Transverse colon (tissue), 4 donors: ENCODE results near the gene CCL8. TPM values are rescaled to one million over a fixed set of nuclear protein-coding genes. Genes with fewer than 3 reads are reported as not detected.
A peak's percentile ranks its signal among the peaks of the same experiment; 100 is the strongest.

Experiments used
- DNase-seq: peaks from one replicate; pipeline ENCODE4 v3.0.0-alpha.2; 2019
- H3K27ac ChIP-seq, 4 donors: fragments of 200-600 bp; sonication (generic); 2 replicates each; pipeline ENCODE4 v1.5.1; 2016 to 2018; ENCODE audit warnings: inconsistent platforms in 4 of 4
- H3K27me3 ChIP-seq: fragments of 200-600 bp; sonication (generic); 2 replicates; pipeline ENCODE4 v1.5.1; 2017; ENCODE audit warnings: inconsistent platforms
- H3K36me3 ChIP-seq, 4 donors: fragments of 200-600 bp; sonication (generic); 2 replicates each; pipeline ENCODE4 v1.5.1; 2017 to 2019; ENCODE audit warnings: inconsistent platforms in 4 of 4
- H3K4me1 ChIP-seq, 4 donors: fragments of 200-600 bp; sonication (generic); 2 replicates each; pipeline ENCODE4 v1.5.1; 2017 to 2020; ENCODE audit warnings: inconsistent platforms in 4 of 4
- H3K4me3 ChIP-seq, 4 donors: fragments of 200-600 bp; sonication (generic); 1 replicate in 1 of 4; 2 replicates in 3 of 4; pipeline versions ENCODE4 v1.5.1 to v1.6.1; 2017 to 2019; ENCODE audit warnings: inconsistent platforms in 4 of 4
- H3K9me3 ChIP-seq, 2 donors: fragments of 200-600 bp; sonication (generic); 2 replicates each; pipeline ENCODE4 v1.5.1; 2017 to 2019; ENCODE audit warnings: inconsistent platforms in 2 of 2
- CTCF ChIP-seq, 5 experiments: fragments of 200-600 bp in 3 of 5; fragments of 450-650 bp in 2 of 5; sonication (generic) in 3 of 5; IDR thresholded peaks; 1 replicate in 2 of 5; 2 replicates in 3 of 5; pipeline ENCODE4 v1.5.1; 2016 to 2017; ENCODE audit warnings: antibody characterized with exemption in 5 of 5, inconsistent platforms in 3 of 5, mild to moderate bottlenecking in 2 of 5, moderate library complexity in 1 of 5
- EP300 ChIP-seq: sonication (generic); formaldehyde crosslinking; IDR thresholded peaks from one replicate; pipeline ENCODE4 v1.6.1; 2017; ENCODE audit warnings: antibody characterized with exemption, low read depth
- POLR2A ChIP-seq: fragments of 450-650 bp; IDR thresholded peaks from one replicate; pipeline ENCODE4 v1.6.1; 2016; ENCODE audit warnings: antibody characterized with exemption, mild to moderate bottlenecking, moderate library complexity
- POLR2AphosphoS5 ChIP-seq, 3 donors: sonication (generic); formaldehyde crosslinking; IDR thresholded peaks; one replicate each; pipeline ENCODE4 v1.6.1; 2016; ENCODE audit warnings: antibody characterized with exemption in 3 of 3
- WGBS, 2 donors: methylation state at CpG; one replicate each; pipeline ENCODE4 v1.1.5; 2018; ENCODE audit warnings: low coverage in 1 of 2; 5-methylcytosine and 5-hydroxymethylcytosine counted together
- in situ Hi-C, 4 donors: fragments of 200-750 bp; cut with MboI; loops; one replicate each; pipeline versions ENCODE4 v1.15.0 to v1.15.1; 2017; ENCODE audit warnings: low sequenced_read_pairs in 3 of 4, low pct_ligation_motif_present in 1 of 4, low pct_unique_long_range_greater_than_20kb in 1 of 4
- intact Hi-C: fragments of 100-400 bp; cut with DNase I; formaldehyde crosslinking; loops from one replicate; pipeline ENCODE4 v1.15.1; 2023; ENCODE audit warnings: low total_unique reads
- total RNA-seq, 4 donors: library from RNA; depleted of rRNA; stranded (reverse); fragments of >200 nt; gene quantifications; one replicate each; pipeline ENCODE4 v1.1.0, GENCODE V29; 2016

Gene CCL8
- total RNA-seq, 4 donors from 2014 or later: 1.2 to 10.9 TPM; not detected in 2

- Histone ChIP-seq H3K4me1 (no peaks in the 10 kb centered on the region), H3K27me3 (no peaks in the 10 kb centered on the region), H3K4me3 (no peak overlapping the region), H3K9me3 (no peaks in the 10 kb centered on the region), H3K36me3 (no peaks in the 10 kb centered on the region), H3K27ac (no peak overlapping the region)
- WGBS, 2 donors: 73% methylated on average over 4 of the region's 4 CpGs; no CpG with 5 or more reads in 1 of the 2 donors
- in situ Hi-C loops: no loop called here
- intact Hi-C loops: no loop called here
- DNase-seq: no peak
- TF ChIP-seq CTCF (IDR thresholded peaks at IDR 0.05): no peak
- TF ChIP-seq POLR2AphosphoS5 (IDR thresholded peaks at IDR 0.05): no peak
- no peak for TF ChIP-seq POLR2A
- no peak for TF ChIP-seq EP300
These were observed 30.5 kb downstream of the CCL8 start for GRCh38 chr17:34349751-34350150.

- Histone ChIP-seq H3K4me3 (no peak overlapping the region), H3K27me3 (no peaks in the 10 kb centered on the region), H3K27ac (peak overlapping the region in 2 of 4 donors; percentile 42 to 43), H3K9me3 (no peaks in the 10 kb centered on the region), H3K4me1 (no peaks in the 10 kb centered on the region), H3K36me3 (no peaks in the 10 kb centered on the region)
- TF ChIP-seq POLR2A (no peak), CTCF (IDR thresholded peaks at IDR 0.05) (no peak), POLR2AphosphoS5 (IDR thresholded peaks at IDR 0.05) (no peak), EP300 (no peak)
- WGBS, 2 donors: 74 to 89% methylated on average over 1 of the region's 1 CpG
- DNase-seq: no peak
- in situ Hi-C loops (no loop called here), intact Hi-C loops (no loop called here)
These were observed 31.9 kb downstream of the CCL8 start for GRCh38 chr17:34351096-34351495.

GRCh38 chr17:34352191-34352590 is 33.0 kb downstream of the CCL8 start:
- Histone ChIP-seq H3K27me3 (no peaks in the 10 kb centered on the region), H3K27ac (peak overlapping the region in 1 of 4 donors; percentile 17), H3K4me3 (no peak overlapping the region), H3K4me1 (no peaks in the 10 kb centered on the region), H3K36me3 (no peaks in the 10 kb centered on the region), H3K9me3 (no peaks in the 10 kb centered on the region)
- TF ChIP-seq POLR2AphosphoS5 (IDR thresholded peaks at IDR 0.05) (no peak), CTCF (IDR thresholded peaks at IDR 0.05) (no peak), EP300 (no peak), POLR2A (no peak)
- intact Hi-C loops: no loop called here
- DNase-seq: no peak
- in situ Hi-C loops: no loop called here

- no peak overlapping the region for H3K4me3 ChIP-seq
- H3K27me3 ChIP-seq: no peaks in the 10 kb centered on the region
- intact Hi-C loops: no loop called here
- peak overlapping the region in 2 of 4 donors; percentile 8 to 47 for H3K27ac ChIP-seq
- H3K9me3 ChIP-seq: no peaks in the 10 kb centered on the region
- no peaks in the 10 kb centered on the region for H3K36me3 ChIP-seq
- no peak for DNase-seq
- in situ Hi-C loops: no loop called here
- no peaks in the 10 kb centered on the region for H3K4me1 ChIP-seq
- TF ChIP-seq CTCF (IDR thresholded peaks at IDR 0.05) (no peak), POLR2A (no peak), EP300 (no peak)
These were observed 35.4 kb downstream of the CCL8 start for GRCh38 chr17:34354637-34355036.
